ENCODE data around the gene MORC1. TPM values are rescaled to one million over a fixed set of nuclear protein-coding genes. Genes with fewer than 3 reads are reported as not detected.
A peak's percentile ranks its signal among the peaks of the same experiment; 100 is the strongest.

The MORC1 gene
- total RNA-seq, 1 donor from 2014 or later = not detected

DNA sequence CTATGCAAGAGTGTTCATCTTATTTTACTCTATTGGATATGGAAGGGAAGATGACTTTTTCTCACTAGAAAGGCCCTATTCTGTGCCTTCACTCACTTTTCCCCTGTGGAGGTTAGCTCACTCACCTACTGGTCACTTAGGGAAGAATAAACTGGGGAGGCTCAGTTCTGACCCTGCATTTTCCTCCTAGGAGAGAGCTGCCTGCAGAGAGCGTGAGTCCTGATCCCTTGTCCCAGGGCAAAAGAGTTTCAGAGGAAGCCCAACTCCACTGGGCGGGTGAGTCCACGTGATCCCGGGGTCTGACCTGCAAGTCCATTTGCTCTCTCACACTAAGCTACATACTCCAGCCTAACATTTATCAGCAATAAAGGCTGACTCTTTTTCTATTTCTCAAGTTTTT lies 8.4 kb downstream of the MORC1 start:
- DNase-seq (no peak), ATAC-seq (no peak)
- intact Hi-C loops (cut with DNase I) = no loop called here
- Histone ChIP-seq H3K4me3 (no peak overlapping the region), H3K27ac (no peak overlapping the region), H3K27me3 (ENCODE audit: low read depth) (no peaks in the 10 kb centered on the region), H3K9me3 (no peaks in the 10 kb centered on the region), H3K36me3 (no peaks in the 10 kb centered on the region), H3K4me1 (no peaks in the 10 kb centered on the region)
- TF ChIP-seq, protein P1, sequence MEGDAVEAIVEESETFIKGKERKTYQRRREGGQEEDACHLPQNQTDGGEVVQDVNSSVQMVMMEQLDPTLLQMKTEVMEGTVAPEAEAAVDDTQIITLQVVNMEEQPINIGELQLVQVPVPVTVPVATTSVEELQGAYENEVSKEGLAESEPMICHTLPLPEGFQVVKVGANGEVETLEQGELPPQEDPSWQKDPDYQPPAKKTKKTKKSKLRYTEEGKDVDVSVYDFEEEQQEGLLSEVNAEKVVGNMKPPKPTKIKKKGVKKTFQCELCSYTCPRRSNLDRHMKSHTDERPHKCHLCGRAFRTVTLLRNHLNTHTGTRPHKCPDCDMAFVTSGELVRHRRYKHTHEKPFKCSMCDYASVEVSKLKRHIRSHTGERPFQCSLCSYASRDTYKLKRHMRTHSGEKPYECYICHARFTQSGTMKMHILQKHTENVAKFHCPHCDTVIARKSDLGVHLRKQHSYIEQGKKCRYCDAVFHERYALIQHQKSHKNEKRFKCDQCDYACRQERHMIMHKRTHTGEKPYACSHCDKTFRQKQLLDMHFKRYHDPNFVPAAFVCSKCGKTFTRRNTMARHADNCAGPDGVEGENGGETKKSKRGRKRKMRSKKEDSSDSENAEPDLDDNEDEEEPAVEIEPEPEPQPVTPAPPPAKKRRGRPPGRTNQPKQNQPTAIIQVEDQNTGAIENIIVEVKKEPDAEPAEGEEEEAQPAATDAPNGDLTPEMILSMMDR (IDR thresholded peaks at IDR 0.05) = no peak

DNA sequence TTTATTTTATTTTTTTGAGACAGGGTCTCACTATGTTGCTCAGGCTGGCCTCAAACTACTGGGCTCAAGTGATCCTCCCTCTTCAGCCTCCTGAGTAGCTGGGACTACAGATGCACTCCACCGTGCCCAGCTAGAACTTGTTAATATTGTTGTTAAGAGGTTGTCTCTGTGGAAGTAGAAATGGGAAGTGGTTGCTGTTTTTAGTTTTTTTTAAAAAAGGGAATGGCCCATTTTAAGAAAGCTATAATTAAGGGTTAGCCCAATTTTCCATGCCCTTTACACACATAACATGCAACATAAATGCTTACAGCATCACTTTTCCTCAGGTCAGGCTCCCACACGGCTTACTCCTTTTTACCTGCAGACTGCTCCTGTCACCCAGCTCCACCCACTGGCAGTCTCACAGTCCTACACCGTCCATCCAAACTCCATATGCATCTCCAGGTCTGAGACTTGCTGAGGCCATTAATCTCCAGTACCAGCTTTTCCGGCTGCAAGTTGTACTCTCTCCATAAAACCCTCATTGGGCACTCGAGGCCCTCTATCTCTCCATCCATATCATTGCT lies 19.8 kb downstream of the MORC1 start:
- intact Hi-C loops (cut with DNase I) = no loop called here
- ATAC-seq (peak in 1 of 2 donors; percentile 53), DNase-seq (no peak)
- Histone ChIP-seq H3K27me3 (ENCODE audit: low read depth) (no peaks in the 10 kb centered on the region), H3K4me3 (no peak overlapping the region), H3K36me3 (no peaks in the 10 kb centered on the region), H3K27ac (no peak overlapping the region), H3K4me1 (no peaks in the 10 kb centered on the region), H3K9me3 (no peaks in the 10 kb centered on the region)
- TF ChIP-seq, protein P1 (IDR thresholded peaks at IDR 0.05) = no peak

DNA sequence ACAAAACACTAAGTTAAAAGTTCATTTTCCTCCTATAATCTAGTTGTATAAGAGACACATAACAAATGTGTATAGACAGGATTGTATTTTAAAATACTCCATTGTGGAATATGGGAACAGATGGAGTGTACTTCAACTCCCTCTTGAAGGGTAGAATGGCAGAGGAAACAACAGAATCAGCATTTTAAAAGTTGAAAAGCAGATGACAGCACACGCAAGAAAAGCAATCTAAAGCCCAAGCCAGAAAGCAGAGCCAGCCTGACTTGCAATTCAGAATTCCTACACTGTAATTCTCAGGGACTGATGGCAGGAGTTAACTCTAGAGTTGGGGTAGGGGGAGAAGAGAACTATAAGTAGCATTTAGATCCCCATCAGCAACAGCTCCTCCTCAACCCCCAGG lies 22.8 kb downstream of the MORC1 start:
- no peak overlapping the region for H3K4me3 ChIP-seq
- no peaks in the 10 kb centered on the region for H3K4me1 ChIP-seq
- TF ChIP-seq, protein P1 (IDR thresholded peaks at IDR 0.05) = no peak
- no peaks in the 10 kb centered on the region for H3K9me3 ChIP-seq
- no peak for ATAC-seq
- no peaks in the 10 kb centered on the region for H3K36me3 ChIP-seq
- DNase-seq = no peak
- intact Hi-C loops (cut with DNase I) = no loop called here
- no peak overlapping the region for H3K27ac ChIP-seq
- no peaks in the 10 kb centered on the region for H3K27me3 ChIP-seq (ENCODE audit: low read depth)

DNA sequence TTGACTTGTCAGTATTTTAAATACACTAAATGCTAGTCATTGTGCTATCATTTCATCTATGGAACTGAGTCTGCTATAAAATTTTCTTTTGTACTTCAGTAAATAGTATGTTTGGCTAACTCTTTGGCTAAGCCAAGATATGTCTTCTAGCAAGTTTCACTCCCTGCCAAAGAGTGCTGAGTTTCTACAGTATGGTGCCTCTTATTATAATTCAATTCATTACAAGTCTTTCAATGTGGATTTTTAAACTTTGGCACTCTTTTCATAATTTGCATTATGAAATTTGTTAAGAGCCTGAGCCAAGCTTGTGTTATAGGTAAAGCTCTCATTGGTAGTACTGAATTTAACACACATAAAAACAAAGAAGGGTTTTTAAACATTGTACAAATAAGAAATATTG lies 24.4 kb downstream of the MORC1 start:
- ATAC-seq (no peak), DNase-seq (no peak)
- Histone ChIP-seq H3K9me3 (no peaks in the 10 kb centered on the region), H3K4me3 (no peak overlapping the region), H3K4me1 (no peaks in the 10 kb centered on the region), H3K27ac (no peak overlapping the region), H3K27me3 (ENCODE audit: low read depth) (no peaks in the 10 kb centered on the region), H3K36me3 (no peaks in the 10 kb centered on the region)
- TF ChIP-seq, protein P1 (IDR thresholded peaks at IDR 0.05) = no peak
- intact Hi-C loops (cut with DNase I) = no loop called here

DNA sequence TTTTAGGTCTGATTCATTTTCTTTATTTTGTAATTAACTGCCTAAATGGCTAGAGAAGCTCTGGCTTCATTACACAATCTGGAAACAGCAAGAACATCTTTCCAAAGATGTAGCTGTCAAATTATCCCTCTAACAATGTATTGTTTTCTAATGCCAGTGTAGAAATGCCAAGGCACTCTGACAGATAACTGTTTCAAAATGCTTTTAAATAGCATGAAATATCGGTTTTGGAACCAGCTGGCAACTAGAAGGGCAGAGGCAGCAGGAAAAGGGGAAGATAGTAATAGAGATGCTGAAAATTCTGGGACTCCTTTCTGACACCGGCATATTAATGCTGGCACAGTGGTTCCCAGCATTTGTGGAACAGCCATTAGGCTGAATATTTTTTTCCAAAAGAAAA lies 26.1 kb downstream of the MORC1 start:
- no peaks in the 10 kb centered on the region for H3K4me1 ChIP-seq
- intact Hi-C loops (cut with DNase I) = no loop called here
- no peak overlapping the region for H3K27ac ChIP-seq
- TF ChIP-seq, protein P1 (IDR thresholded peaks at IDR 0.05) = no peak
- no peak overlapping the region for H3K4me3 ChIP-seq
- H3K27me3 ChIP-seq (ENCODE audit: low read depth) = no peaks in the 10 kb centered on the region
- DNase-seq = no peak
- H3K9me3 ChIP-seq = no peaks in the 10 kb centered on the region
- H3K36me3 ChIP-seq = no peaks in the 10 kb centered on the region
- no peak for ATAC-seq

Data from lower lobe of right lung (tissue), 2 donors.